Effector memory CD4-positive, alpha-beta T cell (primary cell): ENCODE data around the gene TMSB10.

Experiments used
- DNase-seq, 3 donors: peaks; one replicate each; pipeline ENCODE4 v3.0.0-alpha.2; 2020
- H3K27ac ChIP-seq: 2 replicates; pipeline ENCODE4 v1.7.0; 2013; ENCODE audit warnings: mild to moderate bottlenecking, low read length, moderate library complexity; ENCODE audit not compliant: insufficient read depth, poor library complexity, severe bottlenecking
- H3K27me3 ChIP-seq: replicated peaks from 2 replicates; pipeline ENCODE4 v1.7.0; 2013; ENCODE audit warnings: mild to moderate bottlenecking, low read length; ENCODE audit not compliant: insufficient read depth, control insufficient read depth, poor library complexity, severe bottlenecking
- H3K36me3 ChIP-seq: 2 replicates; pipeline ENCODE4 v1.7.0; 2013; ENCODE audit warnings: mild to moderate bottlenecking, low read length, moderate library complexity; ENCODE audit not compliant: control insufficient read depth, insufficient read depth
- H3K4me1 ChIP-seq: 2 replicates; pipeline ENCODE4 v1.7.0; 2013; ENCODE audit warnings: low read length, mild to moderate bottlenecking; ENCODE audit not compliant: control insufficient read depth, insufficient read depth, poor library complexity, severe bottlenecking
- H3K4me3 ChIP-seq: 2 replicates; pipeline ENCODE4 v1.7.0; 2013; ENCODE audit warnings: low read length, low read depth, mild to moderate bottlenecking; ENCODE audit not compliant: insufficient read depth, poor library complexity, severe bottlenecking
- H3K9me3 ChIP-seq: 2 replicates; pipeline ENCODE4 v1.7.0; 2013; ENCODE audit warnings: mild to moderate bottlenecking, low read length, moderate library complexity; ENCODE audit not compliant: control insufficient read depth

The TMSB10 gene

DNA sequence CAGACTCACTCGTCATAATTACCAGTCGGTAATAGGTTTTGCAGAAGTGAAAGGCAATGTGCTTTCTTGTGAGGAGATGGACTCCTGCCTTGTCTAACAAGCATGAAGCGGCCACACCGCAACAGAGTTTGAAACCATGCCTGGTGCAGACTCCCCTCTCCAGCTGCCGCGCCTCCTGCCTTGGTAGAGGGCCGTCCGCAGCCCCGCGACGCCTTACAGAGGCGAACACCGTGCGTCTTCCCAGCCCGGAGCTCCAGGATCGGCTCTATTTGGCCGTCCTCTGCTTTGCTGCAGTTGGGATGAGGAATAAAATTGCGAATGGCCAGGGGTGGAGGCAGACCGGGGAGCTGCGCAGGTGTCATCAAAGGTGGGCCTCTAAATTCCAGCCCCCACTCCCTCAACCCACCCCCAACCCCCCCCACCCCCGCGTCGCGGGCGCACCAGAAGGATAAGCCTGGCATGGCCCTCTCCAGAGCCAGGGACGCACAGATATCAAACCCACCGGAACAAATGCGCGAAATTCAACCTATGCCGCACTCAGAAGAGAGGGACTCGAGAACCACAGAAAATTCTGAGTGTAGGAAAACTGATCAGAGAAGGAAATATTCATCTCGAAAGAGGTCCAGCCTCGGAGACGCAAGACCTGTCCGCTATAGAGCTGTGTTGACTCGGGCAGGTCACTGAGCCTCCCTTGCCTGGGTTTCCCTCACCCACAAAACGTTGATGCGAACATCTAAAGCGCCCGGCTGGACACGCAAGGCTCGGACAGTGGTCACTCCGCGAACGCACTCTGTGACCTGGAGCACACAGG lies 25.7 kb upstream of the TMSB10 start:
- H3K9me3 ChIP-seq: no peaks in the 10 kb centered on the region
- peak overlapping the region; percentile 85 for H3K4me3 ChIP-seq
- H3K27me3 ChIP-seq: no peaks in the 10 kb centered on the region
- peak overlapping the region; percentile 75 for H3K27ac ChIP-seq
- DNase-seq: no peak
- no peaks in the 10 kb centered on the region for H3K36me3 ChIP-seq
- H3K4me1 ChIP-seq: peaks cover 22% of the 10 kb centered on the region

DNA sequence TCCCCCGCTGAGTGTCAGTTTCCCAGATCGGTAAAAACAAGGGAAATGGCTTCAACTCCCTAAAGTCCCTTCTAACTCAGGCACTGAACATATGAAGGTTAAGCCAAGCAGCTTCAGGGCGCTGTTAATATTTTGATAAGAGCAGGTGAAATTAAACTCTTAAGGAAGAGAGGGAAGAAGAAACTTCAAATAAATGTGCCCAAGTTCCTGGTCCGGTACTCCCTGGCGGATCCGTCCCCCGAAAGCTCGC lies 25.1 kb upstream of the TMSB10 start:
- DNase-seq: no peak
- no peaks in the 10 kb centered on the region for H3K27me3 ChIP-seq
- no peaks in the 10 kb centered on the region for H3K36me3 ChIP-seq
- peak overlapping the region; percentile 75 for H3K27ac ChIP-seq
- H3K4me3 ChIP-seq: peak overlapping the region; percentile 85
- H3K9me3 ChIP-seq: no peaks in the 10 kb centered on the region
- peaks cover 19% of the 10 kb centered on the region for H3K4me1 ChIP-seq

DNA sequence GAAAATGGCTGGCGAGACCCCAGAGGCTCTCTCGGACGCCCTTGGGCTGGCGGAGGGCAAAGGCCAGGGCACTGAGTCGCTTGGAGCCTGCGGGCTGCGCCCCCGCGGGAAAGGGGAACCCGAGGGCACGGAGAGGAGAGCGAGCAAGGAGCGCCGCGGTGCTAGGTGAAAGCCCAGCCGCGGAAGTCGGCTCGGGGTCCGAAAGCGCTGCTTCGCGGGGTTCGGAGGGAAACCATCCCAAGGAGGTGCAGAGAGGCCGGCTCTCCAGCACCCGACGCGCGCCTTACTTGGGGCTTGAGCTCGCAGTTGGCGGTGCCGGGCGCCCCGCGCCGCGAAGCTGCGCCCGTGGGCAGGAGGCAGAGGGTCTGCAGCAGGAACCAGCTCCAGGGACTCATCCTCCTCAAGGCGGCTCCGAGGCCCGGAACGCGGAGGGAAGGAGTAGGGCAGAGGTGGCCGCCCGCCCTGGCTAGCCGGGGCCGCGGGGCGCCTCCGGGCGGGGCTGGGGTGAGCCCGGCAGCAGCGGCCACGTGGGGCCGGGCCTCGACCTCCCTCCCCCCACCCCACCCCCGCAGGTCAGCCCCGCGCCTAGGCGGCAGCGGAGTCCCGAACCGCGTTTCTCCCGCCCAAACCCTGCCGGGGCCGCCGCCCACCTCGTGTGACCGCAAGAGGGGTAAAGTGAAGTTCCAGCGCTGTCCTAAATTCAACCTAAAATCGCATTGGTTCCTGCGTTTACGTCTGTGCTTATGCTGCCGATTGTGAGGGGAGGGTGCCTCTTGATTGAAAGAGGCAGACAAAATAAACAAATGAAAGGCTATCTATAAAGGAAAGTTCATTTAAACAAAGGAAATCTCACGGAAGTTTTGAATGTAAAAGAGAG lies 24.6 kb upstream of the TMSB10 start, which contains the start of gene TRABD2A:
TSS of gene TRABD2A (minus strand) at position 440 of the 877 bp plus-strand sequence. CDS start at position 395, 45 bp downstream.
- DNase-seq: peak; percentile 37 to 46 (median 40)
- Histone ChIP-seq H3K9me3 (no peaks in the 10 kb centered on the region), H3K36me3 (no peaks in the 10 kb centered on the region), H3K27ac (peak within 1 kb of the TSS; percentile 75), H3K4me3 (peak within 1 kb of the TSS; percentile 85), H3K4me1 (peaks cover 15% of the 10 kb centered on the region), H3K27me3 (no peaks in the 10 kb centered on the region)

DNA sequence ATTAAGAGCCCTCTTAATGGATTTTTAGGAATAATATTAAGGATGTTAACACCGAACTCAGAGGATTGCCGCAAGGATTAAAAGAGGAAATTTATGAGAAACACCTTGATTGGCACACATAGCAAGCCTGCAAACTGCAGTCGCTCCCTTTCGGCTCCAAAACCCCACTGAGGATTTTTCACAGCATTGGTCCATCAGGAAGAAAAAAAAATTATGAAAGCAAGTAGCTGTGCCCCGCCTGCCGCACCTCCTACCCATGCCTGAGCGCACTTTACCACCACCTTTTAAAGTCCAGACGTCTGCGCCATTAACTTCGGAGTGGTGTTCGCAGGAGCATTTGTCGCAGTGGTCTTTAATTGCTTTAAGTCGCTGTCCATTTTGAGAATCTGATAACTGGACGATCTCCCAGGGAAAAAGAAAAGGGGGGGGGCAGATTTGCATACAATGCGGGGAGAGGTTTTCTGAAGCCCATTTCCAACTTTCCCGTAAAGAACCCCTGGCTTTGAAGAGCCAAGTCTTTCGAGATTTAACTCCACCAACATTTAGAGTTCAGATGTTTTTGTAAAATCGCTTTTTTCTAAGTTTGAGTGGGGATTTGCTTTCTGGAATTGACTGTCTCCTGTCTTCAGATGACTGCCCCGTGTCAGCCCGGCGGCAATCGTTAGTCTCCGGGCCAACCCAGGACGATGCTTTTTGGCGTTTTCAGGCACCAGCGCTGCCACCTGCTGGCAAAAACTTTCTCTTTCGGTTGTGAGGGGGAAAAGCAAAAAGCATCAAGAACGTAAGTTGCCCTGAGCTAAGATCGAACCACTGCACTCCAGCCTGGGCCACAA lies 23.7 kb upstream of the TMSB10 start:
- DNase-seq: peak; percentile 57 to 73 (median 73)
- Histone ChIP-seq H3K27me3 (no peaks in the 10 kb centered on the region), H3K4me1 (peaks cover 6% of the 10 kb centered on the region), H3K36me3 (no peaks in the 10 kb centered on the region), H3K27ac (peak overlapping the region; percentile 75), H3K4me3 (peak overlapping the region; percentile 85), H3K9me3 (no peaks in the 10 kb centered on the region)

DNA sequence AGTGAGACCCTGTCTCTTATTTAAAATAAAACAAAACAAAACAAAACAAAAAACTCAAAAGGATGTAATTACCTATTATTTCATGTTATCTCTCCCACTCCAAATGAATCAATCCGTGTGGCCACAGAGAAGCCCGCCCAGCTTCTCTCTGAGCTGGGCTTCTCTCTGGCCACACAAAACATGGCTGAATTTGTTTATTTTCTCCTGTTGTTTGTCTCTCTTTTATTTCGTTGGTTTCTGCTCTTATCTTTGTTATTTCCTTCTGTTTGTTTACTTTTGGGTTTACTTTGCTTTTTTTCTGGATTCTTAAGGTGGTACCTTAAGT lies 23.1 kb upstream of the TMSB10 start:
- Histone ChIP-seq H3K4me3 (no peak overlapping the region), H3K27ac (peak overlapping the region; percentile 75), H3K9me3 (no peaks in the 10 kb centered on the region), H3K27me3 (no peaks in the 10 kb centered on the region), H3K36me3 (no peaks in the 10 kb centered on the region), H3K4me1 (peaks cover under 1% of the 10 kb centered on the region)
- no peak for DNase-seq

DNA sequence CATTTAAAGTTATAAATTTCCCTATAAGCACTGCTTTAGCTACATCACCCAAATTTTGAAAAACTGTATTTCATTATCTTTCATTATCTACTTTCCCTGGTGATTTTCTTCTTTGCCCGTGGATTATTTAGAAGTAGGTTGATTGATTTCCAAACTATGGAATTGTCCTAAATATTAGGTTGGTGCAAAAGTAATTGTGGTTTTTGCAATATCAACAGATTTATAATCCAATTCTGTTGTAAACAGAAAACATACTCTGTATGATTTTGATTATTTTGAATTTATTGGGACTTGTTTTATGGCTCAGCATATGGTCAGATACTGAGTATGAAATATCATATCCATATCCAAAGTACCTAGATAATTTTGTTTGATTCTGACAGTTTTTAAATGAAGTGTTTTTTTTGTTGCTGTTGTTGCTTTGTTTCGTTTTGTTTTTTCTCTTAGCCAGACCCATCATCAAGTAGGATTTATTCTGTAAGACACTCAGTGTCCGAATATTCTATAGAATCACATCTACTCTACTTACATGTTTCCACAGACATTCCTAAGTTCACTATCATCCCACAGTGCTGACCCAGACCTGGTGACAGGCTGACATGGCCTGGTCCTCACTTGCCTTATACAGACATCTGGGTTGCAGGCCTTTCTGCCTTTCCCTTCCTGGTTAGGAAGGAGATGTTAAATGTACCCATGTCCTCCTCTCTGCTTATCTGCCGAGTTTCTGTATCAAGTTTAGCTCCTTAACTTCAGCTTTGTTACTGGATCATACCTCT lies 22.5 kb upstream of the TMSB10 start:
- no peaks in the 10 kb centered on the region for H3K36me3 ChIP-seq
- H3K4me1 ChIP-seq: no peaks in the 10 kb centered on the region
- no peaks in the 10 kb centered on the region for H3K27me3 ChIP-seq
- H3K4me3 ChIP-seq: no peak overlapping the region
- H3K9me3 ChIP-seq: no peaks in the 10 kb centered on the region
- DNase-seq: no peak
- peak overlapping the region; percentile 75 for H3K27ac ChIP-seq

DNA sequence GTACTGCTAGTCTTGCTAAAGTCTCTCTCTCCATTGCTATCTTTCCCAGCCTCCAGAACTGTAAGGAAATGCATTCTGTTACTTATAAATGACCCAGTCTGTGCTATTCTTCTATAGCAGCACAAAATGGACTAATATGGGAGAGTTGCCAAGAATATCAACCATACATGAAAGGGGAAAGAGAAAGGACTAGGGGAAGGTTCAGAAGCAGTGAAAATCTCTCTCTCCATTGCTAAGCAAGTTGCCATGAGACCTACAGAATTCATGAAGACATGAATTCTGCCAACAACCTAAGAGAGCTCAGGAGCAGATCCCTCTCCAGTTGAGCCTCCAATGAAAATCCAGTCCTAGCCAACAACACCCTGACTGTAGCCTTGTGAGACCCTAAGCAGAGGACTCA lies 21.0 kb upstream of the TMSB10 start:
- Histone ChIP-seq H3K27me3 (no peaks in the 10 kb centered on the region), H3K9me3 (no peaks in the 10 kb centered on the region), H3K36me3 (no peaks in the 10 kb centered on the region), H3K27ac (no peak overlapping the region), H3K4me1 (peaks cover 14% of the 10 kb centered on the region), H3K4me3 (no peak overlapping the region)
- DNase-seq: no peak

DNA sequence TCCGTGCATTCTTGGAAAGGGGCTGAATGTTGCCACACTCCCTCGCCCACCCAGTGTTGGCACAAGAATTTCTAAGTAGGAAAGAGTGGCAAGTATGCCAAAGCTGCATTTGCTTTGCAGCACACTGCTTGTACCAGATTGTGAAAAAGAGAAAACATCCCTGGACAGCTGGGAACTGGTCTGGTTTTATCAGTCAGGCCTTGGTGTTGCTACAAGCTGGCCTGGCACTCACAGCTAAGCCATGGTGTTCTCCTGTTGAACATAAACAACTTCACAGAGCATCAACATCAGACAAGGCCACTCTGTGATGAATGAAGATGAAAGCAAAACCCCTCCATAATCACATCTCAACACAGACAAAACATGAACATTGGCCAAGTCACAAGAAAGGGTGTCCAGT lies 20.3 kb upstream of the TMSB10 start:
- Histone ChIP-seq H3K27me3 (no peaks in the 10 kb centered on the region), H3K36me3 (no peaks in the 10 kb centered on the region), H3K9me3 (no peaks in the 10 kb centered on the region), H3K27ac (no peak overlapping the region), H3K4me1 (peaks cover 16% of the 10 kb centered on the region), H3K4me3 (no peak overlapping the region)
- no peak for DNase-seq

DNA sequence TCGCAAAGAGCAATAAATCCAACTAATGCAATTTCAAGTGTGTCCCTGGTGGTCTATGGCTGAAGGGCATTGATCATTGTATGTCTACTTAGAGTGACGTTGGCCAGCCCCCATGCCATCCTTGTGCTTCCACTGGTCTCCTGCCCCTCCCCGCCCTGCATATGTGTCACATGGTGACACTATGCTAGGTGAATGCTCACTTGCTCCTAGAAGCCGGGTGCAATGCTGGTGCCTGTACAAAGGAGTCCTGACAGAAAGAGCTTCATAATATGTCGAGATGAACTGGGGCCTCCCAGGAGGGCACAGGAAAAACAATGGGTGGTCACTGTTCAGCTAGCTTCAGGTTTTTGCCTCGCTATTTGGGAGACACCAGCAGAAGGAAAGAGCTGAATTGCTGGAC lies 18.7 kb upstream of the TMSB10 start:
- no peak overlapping the region for H3K27ac ChIP-seq
- no peak for DNase-seq
- H3K4me3 ChIP-seq: no peak overlapping the region
- H3K36me3 ChIP-seq: no peaks in the 10 kb centered on the region
- no peaks in the 10 kb centered on the region for H3K27me3 ChIP-seq
- no peaks in the 10 kb centered on the region for H3K9me3 ChIP-seq
- H3K4me1 ChIP-seq: peaks cover 16% of the 10 kb centered on the region
